Nephron progenitor cell (in vitro differentiated cells): ENCODE measurements around the gene LMAN2.
"Not testable (repeated sequence)": the region's sequence is repeated elsewhere in the genome, so short reads cannot be mapped to it uniquely, and the experiment has no call there.

Experiments
- DNase-seq: peaks from one replicate; pipeline ENCODE4 v3.0.0; 2021
- H3K27ac Mint-ChIP-seq: 2 replicates; pipeline ENCODE4 v1.8.0; 2021; ENCODE audit warnings: mild to moderate bottlenecking, moderate library complexity, mixed read lengths
- H3K27me3 Mint-ChIP-seq: 2 replicates; pipeline ENCODE4 v1.8.0; 2021; ENCODE audit warnings: mild to moderate bottlenecking, low read depth, mixed read lengths; ENCODE audit not compliant: poor library complexity
- H3K36me3 Mint-ChIP-seq: 2 replicates; pipeline ENCODE4 v1.8.0; 2021; ENCODE audit warnings: low read depth, mixed read lengths
- H3K4me1 Mint-ChIP-seq: 2 replicates; pipeline ENCODE4 v1.8.0; 2021; ENCODE audit warnings: mixed read lengths
- H3K4me3 Mint-ChIP-seq: 2 replicates; pipeline ENCODE4 v1.8.0; 2021; ENCODE audit warnings: mild to moderate bottlenecking, moderate library complexity, mixed read lengths
- H3K9me3 Mint-ChIP-seq: 2 replicates; pipeline ENCODE4 v1.8.0; 2021; ENCODE audit warnings: mild to moderate bottlenecking, moderate library complexity, mixed read lengths
- CTCF ChIP-seq: fragments of 200-600 bp; sonication (generic); IDR thresholded peaks from 2 replicates; pipeline ENCODE4 v1.5.0; 2021; ENCODE audit warnings: antibody characterized with exemption

LMAN2 gene

GRCh38 chr5:177362292-177362609, 10.8 kb upstream of the LMAN2 start:
- Mint-ChIP-seq H3K4me3 (peak overlapping the region; percentile 74), H3K27ac (no peak overlapping the region), H3K27me3 (peaks cover 23% of the 10 kb centered on the region), H3K9me3 (no peaks in the 10 kb centered on the region), H3K36me3 (no peaks in the 10 kb centered on the region), H3K4me1 (peaks cover 47% of the 10 kb centered on the region)
- no peak for TF ChIP-seq CTCF
- DNase-seq: no peak

- Mint-ChIP-seq H3K9me3 (no peaks in the 10 kb centered on the region), H3K4me1 (peaks cover 46% of the 10 kb centered on the region), H3K36me3 (no peaks in the 10 kb centered on the region), H3K27me3 (peaks cover 24% of the 10 kb centered on the region), H3K27ac (no peak overlapping the region), H3K4me3 (peak overlapping the region; percentile 74)
- no peak for TF ChIP-seq CTCF
- DNase-seq: no peak
Measured at GRCh38 chr5:177361418-177362291, 10.2 kb upstream of the LMAN2 start.

DNA sequence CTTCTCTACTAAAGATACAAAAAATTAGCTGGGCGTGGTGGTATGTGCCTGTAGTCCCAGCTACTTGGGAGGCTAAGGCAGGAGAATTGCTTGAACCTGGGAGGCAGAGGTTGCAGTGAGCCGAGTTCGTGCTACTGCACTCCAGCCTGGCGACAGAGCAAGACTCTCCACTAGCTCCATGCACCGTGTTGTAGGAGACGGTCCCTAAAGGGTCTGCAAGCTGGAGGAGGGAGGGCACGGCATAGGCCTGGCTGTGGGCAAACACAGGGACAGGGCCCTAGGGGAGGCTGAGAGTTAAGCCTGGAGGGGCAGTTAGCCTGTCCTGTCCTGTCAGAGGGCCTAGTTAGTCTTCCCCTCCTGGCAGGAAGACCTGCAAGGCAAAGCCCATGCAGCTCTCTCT, 9.3 kb upstream of the LMAN2 start:
- H3K36me3 Mint-ChIP-seq, H3K9me3 Mint-ChIP-seq, H3K27ac Mint-ChIP-seq, H3K4me3 Mint-ChIP-seq, DNase-seq: not testable (repeated sequence)
- Mint-ChIP-seq H3K4me1 (peaks cover 37% of the 10 kb centered on the region), H3K27me3 (peaks cover 31% of the 10 kb centered on the region)

- Mint-ChIP-seq H3K27me3 (peaks cover 37% of the 10 kb centered on the region), H3K4me1 (peaks cover 34% of the 10 kb centered on the region), H3K9me3 (no peaks in the 10 kb centered on the region), H3K27ac (no peak overlapping the region), H3K36me3 (no peaks in the 10 kb centered on the region), H3K4me3 (no peak overlapping the region)
- no peak for DNase-seq
- no peak for TF ChIP-seq CTCF
Measured at GRCh38 chr5:177359860-177360259, 8.4 kb upstream of the LMAN2 start.

DNA sequence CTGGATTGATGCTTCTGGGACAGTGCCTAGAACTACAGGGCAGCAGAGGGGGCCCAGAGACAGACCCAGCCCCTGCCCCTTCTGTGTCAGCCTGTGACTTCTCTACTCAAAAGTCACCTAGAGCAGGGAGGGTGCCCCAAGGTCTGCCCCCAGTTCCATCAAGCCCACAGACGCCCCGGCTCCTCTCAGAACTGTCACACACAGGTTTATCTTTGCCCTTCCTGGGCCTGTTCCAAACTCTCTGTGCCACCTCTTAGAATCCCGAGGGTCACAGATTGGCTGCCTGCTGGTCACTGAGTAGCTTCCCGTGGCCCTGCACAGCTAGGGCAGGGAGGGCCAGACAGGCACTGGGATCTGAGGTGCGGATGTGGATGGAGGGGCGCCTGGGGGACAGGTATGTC, 8.0 kb upstream of the LMAN2 start:
- no peak for DNase-seq
- no peak for TF ChIP-seq CTCF
- H3K27ac Mint-ChIP-seq: no peak overlapping the region
- H3K4me3 Mint-ChIP-seq: no peak overlapping the region
- no peaks in the 10 kb centered on the region for H3K9me3 Mint-ChIP-seq
- no peaks in the 10 kb centered on the region for H3K36me3 Mint-ChIP-seq
- H3K4me1 Mint-ChIP-seq: peaks cover 30% of the 10 kb centered on the region
- H3K27me3 Mint-ChIP-seq: peaks cover 41% of the 10 kb centered on the region

DNA sequence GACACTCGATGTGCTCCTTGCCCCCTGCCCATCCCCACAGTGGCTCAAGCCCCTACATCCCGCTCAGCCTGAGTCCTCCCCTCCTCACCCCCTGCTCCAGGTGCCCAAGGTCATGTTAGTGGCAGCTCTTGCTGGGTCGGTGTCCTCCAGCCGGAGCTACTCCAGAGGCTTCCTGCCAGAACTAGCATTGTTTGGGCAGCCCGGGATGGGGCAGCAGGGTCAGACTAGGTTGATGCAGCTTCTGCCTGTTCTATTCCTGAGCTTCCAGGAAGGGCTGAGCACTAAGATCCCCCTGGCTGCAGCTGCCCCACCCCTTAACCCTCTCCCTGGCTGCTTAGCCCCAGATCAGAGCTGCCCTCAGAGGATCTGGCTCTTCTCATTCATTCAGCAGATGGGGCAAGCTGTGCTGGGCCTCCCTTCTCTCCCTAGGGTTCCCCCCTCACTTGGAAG, 6.9 kb upstream of the LMAN2 start:
- Mint-ChIP-seq H3K36me3 (no peaks in the 10 kb centered on the region), H3K4me3 (no peak overlapping the region), H3K27me3 (peaks cover 52% of the 10 kb centered on the region), H3K27ac (no peak overlapping the region), H3K9me3 (no peaks in the 10 kb centered on the region), H3K4me1 (peaks cover 23% of the 10 kb centered on the region)
- DNase-seq: no peak
- TF ChIP-seq CTCF: no peak
